K562 (cell line): Measurements from ENCODE around the gene NES. TPM values are rescaled to one million over a fixed set of nuclear protein-coding genes. Genes with fewer than 3 reads are reported as not detected.

Experiments
- ATAC-seq: fragments of 200-7000 bp; cut with Tn5 transposase; 3 replicates; pipeline ENCODE4 v1.9.1; 2020; ENCODE audit warnings: moderate library complexity
- BruUV-seq: library from RNA; stranded (reverse); fragments of 400-500 nt; replicated peaks from 2 replicates; lab custom pipeline; 2021; lab: Mats Ljungman, UMichigan
- CTCF ChIA-PET: fragments of 300-600 bp; formaldehyde crosslinking; extraction: SDS; loops from one replicate; lab custom pipeline; 2021; ENCODE audit warnings: low intra/inter-chr PET ratio; lab: Yijun Ruan, JAX
- POLR2A ChIA-PET: fragments of 300-600, 350-650 bp; sonication (Branson Sonifier 250); formaldehyde crosslinking; extraction: SDS; loops from one replicate; lab custom pipeline; 2021; ENCODE audit warnings: antibody characterized with exemption, inconsistent platforms; lab: Yijun Ruan, JAX
- DNase-seq, 4 experiments: peaks; one replicate each; pipeline versions ENCODE4 v3.0.0 to v3.0.0-alpha.2; 2011 to 2018; ENCODE audit warnings: low spot score in 3 of 4, mixed read lengths in 3 of 4; ENCODE audit errors: extremely low read depth in 1 of 4
- FAIRE-seq: peaks from 2 replicates; lab custom pipeline; 2011; peaks lifted over from hg19 to GRCh38; lab: Jason Lieb, UNC
- H2AFZ ChIP-seq: 2 replicates; pipeline ENCODE4 v1.6.0; 2011; ENCODE audit warnings: low read depth, low read length, control low read depth, inconsistent platforms
- H3K27ac ChIP-seq: fragments of 200-600 bp; 3 replicates; pipeline ENCODE4 v1.8.0; 2011; ENCODE audit warnings: low read depth, mild to moderate bottlenecking, control low read depth, inconsistent platforms, low read length, moderate library complexity, mixed read lengths; ENCODE audit errors: extremely low read depth
- H3K27me3 ChIP-seq, 2 experiments: fragments of 300-600 bp in 1 of 2; 2 replicates in 1 of 2; 3 replicates in 1 of 2; pipeline versions ENCODE4 v1.6.0 to v1.8.0; 2011; ENCODE audit warnings: inconsistent platforms in 2 of 2, low read length in 2 of 2, mild to moderate bottlenecking in 1 of 2, mixed read lengths in 1 of 2, moderate library complexity in 1 of 2; ENCODE audit not compliant: control insufficient read depth in 2 of 2, insufficient read depth in 2 of 2
- H3K36me3 ChIP-seq: fragments of 300-600 bp; 3 replicates; pipeline ENCODE4 v1.8.0; 2011; ENCODE audit warnings: mild to moderate bottlenecking, low read length, inconsistent platforms; ENCODE audit not compliant: control insufficient read depth, insufficient read depth
- H3K4me1 ChIP-seq, 2 experiments: fragments of 200-600 bp in 1 of 2; replicated peaks in 1 of 2; 2 replicates in 1 of 2; 3 replicates in 1 of 2; pipeline versions ENCODE4 v1.5.1 to v1.8.0; 2011; ENCODE audit warnings: inconsistent platforms in 2 of 2, low read length in 2 of 2, mild to moderate bottlenecking in 1 of 2, mixed read lengths in 1 of 2, moderate library complexity in 1 of 2; ENCODE audit not compliant: control insufficient read depth in 2 of 2, insufficient read depth in 2 of 2
- H3K4me2 ChIP-seq: 2 replicates; pipeline ENCODE4 v1.6.1; 2011; ENCODE audit warnings: low read length, control low read depth, inconsistent platforms, mixed read lengths; ENCODE audit not compliant: insufficient read depth
- H3K4me3 ChIP-seq: fragments of 200-600 bp; sonication (generic), shearing (Covaris generic); 2 replicates; pipeline ENCODE4 v1.5.1; 2016; ENCODE audit warnings: control low read depth, inconsistent platforms
- H3K79me2 ChIP-seq: fragments of 200-600 bp; 3 replicates; pipeline ENCODE4 v1.8.0; 2011; ENCODE audit warnings: low read length, inconsistent platforms; ENCODE audit not compliant: control insufficient read depth, insufficient read depth
- H3K9ac ChIP-seq, 2 experiments: 2 replicates each; pipeline versions ENCODE4 v1.6.0 to v1.6.1; 2011; ENCODE audit warnings: low read depth in 2 of 2, low read length in 2 of 2, control low read depth in 1 of 2, inconsistent platforms in 1 of 2, mild to moderate bottlenecking in 1 of 2, mixed read lengths in 1 of 2; ENCODE audit not compliant: insufficient read depth in 1 of 2
- H3K9me1 ChIP-seq: one replicate; pipeline ENCODE4 v1.6.0; 2011; ENCODE audit warnings: inconsistent platforms, mild to moderate bottlenecking, low read length, moderate library complexity; ENCODE audit not compliant: control insufficient read depth, insufficient read depth
- H3K9me3 ChIP-seq: replicated peaks from 2 replicates; pipeline ENCODE4 v1.5.1; 2011; ENCODE audit warnings: low read depth, low read length, inconsistent platforms; ENCODE audit not compliant: control insufficient read depth, insufficient read depth
- H4K20me1 ChIP-seq: replicated peaks from 2 replicates; pipeline ENCODE4 v1.6.1; 2011; ENCODE audit warnings: low read length, inconsistent platforms, mixed read lengths; ENCODE audit not compliant: control insufficient read depth, insufficient read depth
- ADNP ChIP-seq: fragments of 200-800 bp; sonication (Bioruptor generic); IDR thresholded peaks from 2 replicates; pipeline ENCODE4 v1.6.1; 2016; ENCODE audit warnings: missing genetic modification characterization, missing compliant biosample characterization
- BCOR ChIP-seq: fragments of 450-650 bp; IDR thresholded peaks from 2 replicates; pipeline ENCODE4 v1.6.1; 2016
- ELF4 ChIP-seq: fragments of 450-650 bp; formaldehyde crosslinking; IDR thresholded peaks from 2 replicates; pipeline ENCODE4 v1.4.0; 2022; ENCODE audit warnings: missing genetic modification characterization
- HDAC2 ChIP-seq: fragments of 450-650 bp; IDR thresholded peaks from 2 replicates; pipeline ENCODE4 v1.6.1; 2016; ENCODE audit warnings: mild to moderate bottlenecking
- KDM1A ChIP-seq, 2 experiments: fragments of 450-650 bp; IDR thresholded peaks; 2 replicates each; pipeline ENCODE4 v1.6.1; 2016; ENCODE audit warnings: mild to moderate bottlenecking in 2 of 2
- NFIC ChIP-seq: fragments of 450-650 bp; IDR thresholded peaks from 2 replicates; pipeline ENCODE4 v1.6.1; 2017; ENCODE audit warnings: mild to moderate bottlenecking, inconsistent platforms
- RBM25 ChIP-seq: fragments of 200-400 bp; formaldehyde crosslinking; IDR thresholded peaks from 2 replicates; pipeline ENCODE4 v1.6.1; 2018; ENCODE audit warnings: low read length, low read depth, moderate library complexity; ENCODE audit not compliant: severe bottlenecking
- RCOR1 ChIP-seq, 2 experiments: IDR thresholded peaks; 2 replicates each; pipeline ENCODE4 v1.6.1; 2012; ENCODE audit warnings: low read depth in 2 of 2, low read length in 2 of 2, borderline replicate concordance in 1 of 2, improper control_type of control experiment in 1 of 2
- STAT5B ChIP-seq: fragments of 250-450 bp; sonication (Bioruptor Pico); IDR thresholded peaks from 2 replicates; pipeline ENCODE4 v1.8.0; 2021; ENCODE audit warnings: mild to moderate bottlenecking, inconsistent platforms
- WHSC1 ChIP-seq: IDR thresholded peaks from one replicate; pipeline ENCODE4 v1.6.1; 2012; ENCODE audit warnings: low read length, control low read depth, inconsistent platforms
- WGBS: fragments of 100-300 bp; shearing (Covaris generic); methylation state at CpG from one replicate; pipeline ENCODE4 v1.1.6; 2016; ENCODE audit warnings: low coverage, mixed read lengths; ENCODE audit not compliant: insufficient coverage; ENCODE audit errors: missing lambda C conversion rate; 5-methylcytosine and 5-hydroxymethylcytosine counted together
- in situ Hi-C: fragments of 300-500 bp; cut with MboI; formaldehyde crosslinking; loops from 4 replicates; pipeline ENCODE4 v1.15.0; 2018; ENCODE audit warnings: inconsistent platforms, mixed read lengths
- intact Hi-C: fragments of 100-400 bp; cut with micrococcal nuclease; formaldehyde crosslinking; loops from 2 replicates; pipeline ENCODE4 v1.14.2; 2022
- polyA plus RNA-seq, 8 experiments: library from polyadenylated mRNA; depleted of rRNA in 4 of 8; stranded (reverse) in 5 of 8; unstranded in 3 of 8; fragments of >200 nt; fragmentation: Nextera tagmentation in 2 of 8; fragmentation: Illumina TruSeq in 1 of 8; extraction: Ambion mirVana in 2 of 8; extraction: Trizol in 1 of 8; gene quantifications; 2 replicates each; pipeline versions ENCODE4 v1.2.1 to v1.2.3, GENCODE V29; 2011 to 2014; ENCODE audit warnings: inconsistent platforms in 1 of 8, missing spikeins in 1 of 8
- total RNA-seq, 7 experiments: library from RNA; depleted of rRNA in 6 of 7; stranded (reverse); fragments of >200 nt in 6 of 7; fragmentation: Illumina TruSeq in 2 of 7; extraction: Trizol in 2 of 7; gene quantifications; 2 replicates each; pipeline versions ENCODE4 v1.2.1 to v1.2.3, GENCODE V29; 2011 to 2021; ENCODE audit warnings: low replicate concordance in 1 of 7

Gene NES
- total and polyA plus RNA-seq, 9 of the 15 experiments (the other 6 are each of a cell fraction or from before 2014, with no cell fraction given), result 0.10 to 8.6 (median 4.2) TPM

GRCh38 chr1:156690675-156691036, 13.4 kb upstream of the NES start:
- intact Hi-C loops, result no loop called here
- no peak for ATAC-seq

DNA sequence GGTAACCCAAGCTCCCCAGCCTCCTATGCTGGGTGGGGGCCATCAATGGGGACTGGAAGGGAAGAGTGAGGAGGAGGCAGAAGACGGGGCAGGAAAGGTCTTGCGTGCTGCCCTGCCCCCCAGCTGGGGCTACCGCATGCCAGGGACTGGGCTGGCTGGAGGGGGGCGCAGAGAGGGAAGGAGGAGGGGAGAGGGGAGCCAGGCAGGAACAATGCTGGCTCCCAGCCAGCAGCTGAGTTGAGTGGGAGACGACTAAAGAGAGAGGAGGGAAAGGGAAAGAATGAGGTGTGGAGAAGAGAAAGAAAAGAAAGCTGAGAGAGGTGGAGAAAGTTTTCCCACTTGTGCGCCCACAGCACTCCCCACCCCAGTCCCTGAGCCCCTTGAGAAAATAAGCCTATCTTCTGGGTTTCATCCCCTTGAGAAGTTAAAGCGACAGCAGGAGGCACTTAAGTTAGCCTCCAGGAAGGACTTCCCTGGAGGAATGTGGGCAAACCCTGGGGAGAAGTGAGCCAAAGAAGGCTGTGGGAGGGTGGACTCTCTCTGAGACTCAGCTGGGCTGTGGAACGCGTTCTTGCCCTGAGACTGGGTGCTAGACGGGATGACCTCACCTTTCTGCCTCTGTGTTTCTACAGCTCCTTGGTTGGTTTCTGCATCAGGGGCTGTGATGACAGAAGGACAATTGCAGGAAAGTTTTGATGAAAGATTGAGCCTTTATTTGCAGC, 12.9 kb upstream of the NES start:
- ATAC-seq (no peak), DNase-seq (no peak), FAIRE-seq (no peak)
- Histone ChIP-seq H3K9me1 (no peaks in the 10 kb centered on the region), H3K9me3 (no peaks in the 10 kb centered on the region), H3K4me3 (no peak overlapping the region), H3K4me1 (peaks cover 49 to 59% of the 10 kb centered on the region in 2 experiments), H3K27ac (no peak overlapping the region), H3K9ac (peak overlapping the region in 1 of 2 experiments; percentile 89; a peak in 1 of 4 replicates), H3K27me3 (no peaks in the 10 kb centered on the region), H2AFZ (peak overlapping the region; percentile 98), H3K4me2 (peak overlapping the region; percentile 86), H3K36me3 (no peaks in the 10 kb centered on the region), H3K79me2 (0 out of 3 replicates have a peak, but pooled peaks cover 3% of the 10 kb centered on the region), H4K20me1 (no peaks in the 10 kb centered on the region)
- ChIA-PET CTCF (interaction anchor here (0.9 to 6.6 kb wide), 7 partner anchors 11 to 199 kb away, joined by 3 to 143 read pairs (median 7); partner anchors contain the start of genes CRABP2, ISG20L2, METTL25B and NES), POLR2A (interaction anchor here (0.6 to 5.9 kb wide), 17 partner anchors 8 to 269 kb away, joined by 3 to 60 read pairs (median 4); partner anchors contain the start of genes CRABP2, ISG20L2, METTL25B and MRPL24)
- no TSS peak for BruUV-seq
- 31% methylated on average over 7 of the region's 10 CpGs for WGBS
- in situ Hi-C loops (no loop called here), intact Hi-C loops (loop anchor here (1.0 to 5.0 kb wide), 4 partner anchors 16 to 200 kb away; partner anchors contain the start of gene NTRK1)
- TF ChIP-seq NFIC (peak; percentile 74), STAT5B (CRISPR knock-in tag) (no peak), RCOR1 (IDR thresholded peaks at IDR 0.05; ENCODE audit: borderline replicate concordance in 1 of 2, low read depth in 2 of 2, low read length in 2 of 2) (0 out of 4 replicates have a peak, but pooled peaks of 1 of the 2 experiments have one; percentile 43), RBM25 (peak; percentile 88), HDAC2 (peak; percentile 66), ADNP (0 out of 2 replicates have a peak, but pooled peaks have one; percentile 40), KDM1A (IDR thresholded peaks at IDR 0.05) (peak in 1 of 2 experiments; percentile 70; a peak in 2 of 4 replicates), BCOR (peak; percentile 92), WHSC1 (no peak)

More at GRCh38 chr1:156690675-156691036, 13.4 kb upstream of the NES start:
- no peak overlapping the region for H3K27ac ChIP-seq
- 61% methylated on average over 8 of the region's 8 CpGs for WGBS
- peaks cover 49 to 59% of the 10 kb centered on the region in 2 experiments for H3K4me1 ChIP-seq
- no peaks in the 10 kb centered on the region for H3K9me3 ChIP-seq
- BruUV-seq, result no TSS peak
- no peak for TF ChIP-seq ELF4 (CRISPR knock-in tag)
- TF ChIP-seq, all 486 proteins: peak for 0
- in situ Hi-C loops, result no loop called here
- Histone ChIP-seq H3K9ac (no peak overlapping the region), H3K79me2 (0 out of 3 replicates have a peak, but pooled peaks cover 3% of the 10 kb centered on the region), H3K4me2 (no peak overlapping the region), H3K36me3 (no peaks in the 10 kb centered on the region), H3K4me3 (no peak overlapping the region), H2AFZ (no peak overlapping the region; the same call in 1 of the 2 replicates), H4K20me1 (no peaks in the 10 kb centered on the region), H3K9me1 (no peaks in the 10 kb centered on the region), H3K27me3 (no peaks in the 10 kb centered on the region)
- ChIA-PET CTCF (interaction anchor here (3.2 to 6.6 kb wide), 2 partner anchors 15 to 35 kb away, joined by 64 to 143 read pairs; partner anchors contain the start of genes CRABP2, ISG20L2 and METTL25B), POLR2A (interaction anchor here (0.7 to 5.9 kb wide), 8 partner anchors 10 to 269 kb away, joined by 3 to 60 read pairs (median 6); partner anchors contain the start of genes CRABP2, ISG20L2, METTL25B and MRPL24)
- no peak for FAIRE-seq
- DNase-seq, result no peak
